Activated CD4-positive, alpha-beta T cell treated with anti-CD3 and anti-CD28 coated beads for 4 hours (primary cell): ENCODE data around the gene AHNAK.
A peak's percentile ranks its signal among the peaks of the same experiment; 100 is the strongest.
"Not testable (repeated sequence)": the region's sequence is repeated elsewhere in the genome, so short reads cannot be mapped to it uniquely, and the experiment has no call there.

Experiments
- DNase-seq, 2 donors: peaks; one replicate each; pipeline ENCODE4 v3.0.0-alpha.2; 2020

AHNAK gene

GRCh38 chr11:62571493-62571892 is 24.9 kb upstream of the AHNAK start:
- DNase-seq = not testable (repeated sequence)

- DNase-seq = not testable (repeated sequence)
Observed at GRCh38 chr11:62570903-62571302, 24.3 kb upstream of the AHNAK start.

DNA sequence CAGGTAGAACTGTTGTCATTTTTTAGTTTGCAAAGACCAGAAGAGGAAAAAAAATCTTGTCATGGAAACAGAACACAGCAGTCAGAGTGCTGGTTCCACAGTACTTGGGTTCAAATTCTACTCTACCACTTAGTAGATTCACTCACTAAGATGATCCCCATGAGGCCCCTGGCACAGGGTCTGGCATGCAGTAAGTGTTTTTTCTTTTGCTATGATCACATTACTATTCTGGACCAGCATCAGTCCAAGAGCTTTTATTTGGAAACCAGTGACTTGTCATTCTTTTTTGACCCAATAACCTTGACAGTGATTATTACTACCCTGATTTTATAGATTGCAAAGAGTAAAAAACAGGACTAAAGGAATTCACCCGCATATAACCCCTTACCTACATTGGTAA is 23.0 kb upstream of the AHNAK start:
- DNase-seq = no peak

DNA sequence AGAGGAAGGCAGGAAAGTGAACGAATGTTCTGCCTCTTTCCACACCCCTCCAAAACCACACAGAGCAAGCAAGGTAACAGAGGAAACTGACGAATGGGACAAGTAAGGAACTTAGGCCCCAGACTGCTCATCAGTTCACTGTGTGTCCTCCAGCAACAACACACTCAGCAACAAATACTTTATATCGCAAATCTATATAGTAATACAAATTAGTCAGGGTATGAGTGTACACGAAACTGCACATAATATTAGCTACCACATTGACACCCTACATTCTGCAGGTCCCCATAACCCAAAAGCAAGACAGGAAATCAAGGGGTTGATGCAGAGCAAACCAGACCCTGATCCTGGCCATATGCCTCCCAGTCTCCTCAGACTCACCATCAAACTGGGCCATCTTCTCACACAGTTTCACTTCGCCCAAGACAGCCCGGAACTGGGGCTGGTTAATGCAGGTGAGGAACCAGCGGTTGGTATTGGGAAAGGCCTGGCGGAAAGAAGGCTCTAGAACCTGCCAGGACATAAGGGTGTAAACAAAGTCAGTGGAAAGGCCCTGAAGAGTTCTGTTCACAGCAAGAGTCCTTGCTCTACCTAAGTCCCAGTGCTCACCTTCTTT is 20.5 kb upstream of the AHNAK start:
- no peak for DNase-seq

GRCh38 chr11:62566247-62566646 is 19.6 kb upstream of the AHNAK start:
- DNase-seq = no peak

DNA sequence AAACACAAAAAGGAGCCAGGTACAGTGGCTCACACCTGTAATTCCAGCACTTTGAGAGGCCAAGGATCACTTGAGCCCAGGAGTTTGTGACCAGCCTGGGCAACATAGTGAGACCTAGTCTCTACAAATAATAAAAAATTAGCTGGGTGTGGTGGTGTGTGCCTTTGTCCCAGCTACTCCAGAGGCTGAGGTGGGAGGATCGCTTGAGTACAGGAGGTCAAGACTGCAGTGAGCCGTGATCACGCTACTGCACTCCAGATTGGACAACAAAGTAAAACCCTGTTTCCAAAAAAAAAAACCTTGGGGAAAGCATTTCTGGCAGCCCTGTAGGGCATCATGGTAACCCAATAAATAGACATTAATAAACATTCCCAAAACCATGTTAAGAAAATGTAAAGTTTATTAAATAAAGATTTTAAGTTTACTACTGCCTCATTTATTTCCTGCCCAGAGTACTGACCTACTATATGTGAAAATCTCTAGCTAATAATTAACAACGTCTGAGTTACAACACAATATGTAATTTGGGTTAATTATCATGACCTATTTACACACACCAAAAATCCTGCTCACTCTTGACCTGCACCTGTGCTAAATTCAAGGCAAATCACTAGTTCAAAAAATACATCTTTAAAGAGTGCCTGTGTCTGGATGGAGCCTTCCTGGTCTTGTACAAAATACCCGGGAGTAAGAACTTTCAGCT is 18.6 kb upstream of the AHNAK start:
- no peak for DNase-seq

DNA sequence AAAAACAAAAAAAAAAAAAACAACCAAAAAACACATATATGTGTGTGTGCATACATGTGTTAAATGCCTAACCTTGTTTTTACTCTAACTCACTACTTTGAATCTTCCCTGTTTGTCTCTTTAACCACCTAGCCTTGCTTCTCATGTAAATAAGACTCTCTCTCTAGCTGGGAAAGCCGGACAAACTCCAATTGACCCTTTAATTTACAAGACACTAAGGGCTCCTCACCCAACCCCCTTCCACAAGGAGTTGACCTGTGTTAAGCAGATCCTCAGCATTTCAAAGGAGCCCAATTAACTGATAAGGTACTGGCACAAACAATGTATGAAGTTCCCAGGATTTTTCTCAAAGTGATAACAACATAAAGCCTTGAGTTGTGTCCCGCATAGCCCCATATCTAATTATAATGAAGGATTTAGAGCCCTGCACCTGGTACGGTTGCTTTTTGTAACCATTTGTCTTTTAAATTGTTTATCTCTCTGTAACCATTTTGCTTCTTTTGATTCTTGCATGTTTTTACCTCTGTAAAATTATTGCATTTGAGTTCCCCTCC is 15.1 kb upstream of the AHNAK start:
- not testable (repeated sequence) for DNase-seq

DNA sequence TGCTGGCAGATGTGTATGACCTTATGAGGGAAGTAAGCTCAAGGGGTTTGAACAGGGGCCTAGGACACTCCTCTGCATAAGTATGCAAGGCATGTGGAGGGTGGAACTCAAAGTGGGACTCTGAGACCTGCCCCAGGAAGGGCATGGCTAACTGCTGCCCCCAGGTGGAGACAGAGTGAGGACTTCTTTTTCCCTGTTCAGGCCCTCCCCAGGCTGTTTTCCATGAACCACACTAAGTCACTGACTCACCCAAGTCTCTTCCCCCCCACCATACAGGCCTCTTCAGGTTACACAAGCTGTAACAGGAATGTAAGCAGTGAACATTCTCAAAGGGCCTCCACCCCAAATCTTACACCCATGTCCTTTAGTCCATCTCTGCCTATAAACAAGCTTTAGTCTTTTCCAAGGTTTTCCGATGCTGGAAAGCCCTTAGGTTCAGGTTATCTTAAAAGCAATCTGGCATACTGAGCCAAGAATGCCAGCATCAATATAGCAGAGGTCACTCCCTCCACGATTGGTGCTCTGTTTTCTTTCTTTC is 14.0 kb upstream of the AHNAK start:
- DNase-seq = peak; percentile 82 to 91

DNA sequence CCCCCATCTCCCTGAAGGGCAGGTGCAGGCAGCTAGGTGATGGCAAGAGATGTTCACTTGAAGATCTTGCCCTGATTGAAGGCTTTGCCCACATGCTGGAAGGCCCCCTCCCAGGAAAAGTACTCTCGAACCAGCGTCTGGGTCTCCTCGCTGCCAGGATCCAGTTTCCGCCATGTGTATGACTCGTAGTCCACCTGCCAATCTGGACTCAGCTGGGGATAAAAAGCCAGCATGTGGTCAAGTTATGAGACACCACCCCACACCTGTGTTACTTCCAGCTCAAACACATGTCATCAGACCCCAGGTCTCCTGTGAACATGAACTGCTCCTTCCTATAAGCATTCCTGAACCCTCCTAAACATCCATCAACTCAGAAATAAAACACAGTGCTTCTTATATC is 13.0 kb upstream of the AHNAK start:
- DNase-seq = not testable (repeated sequence)

DNA sequence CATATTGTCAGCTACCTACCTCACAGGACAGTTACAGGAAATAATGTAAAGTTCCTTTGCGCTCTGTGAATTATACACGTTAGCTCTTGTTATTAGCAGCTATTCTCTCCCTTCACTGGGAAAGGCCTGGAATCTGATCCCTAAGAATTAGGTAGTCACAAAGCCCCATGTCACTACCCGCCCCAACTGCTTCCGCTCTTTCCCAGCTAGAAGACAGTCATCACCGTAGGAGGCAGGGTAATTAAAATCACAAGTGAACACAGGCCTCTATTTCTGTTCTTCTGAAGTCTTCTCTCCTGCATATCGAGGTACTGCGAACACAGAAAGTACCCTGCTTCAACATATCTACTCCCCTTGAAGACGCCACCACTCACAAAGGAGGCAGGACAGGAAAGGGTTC is 12.6 kb upstream of the AHNAK start:
- DNase-seq = no peak

- DNase-seq = no peak
Observed at GRCh38 chr11:62558669-62559068, 12.1 kb upstream of the AHNAK start.

DNA sequence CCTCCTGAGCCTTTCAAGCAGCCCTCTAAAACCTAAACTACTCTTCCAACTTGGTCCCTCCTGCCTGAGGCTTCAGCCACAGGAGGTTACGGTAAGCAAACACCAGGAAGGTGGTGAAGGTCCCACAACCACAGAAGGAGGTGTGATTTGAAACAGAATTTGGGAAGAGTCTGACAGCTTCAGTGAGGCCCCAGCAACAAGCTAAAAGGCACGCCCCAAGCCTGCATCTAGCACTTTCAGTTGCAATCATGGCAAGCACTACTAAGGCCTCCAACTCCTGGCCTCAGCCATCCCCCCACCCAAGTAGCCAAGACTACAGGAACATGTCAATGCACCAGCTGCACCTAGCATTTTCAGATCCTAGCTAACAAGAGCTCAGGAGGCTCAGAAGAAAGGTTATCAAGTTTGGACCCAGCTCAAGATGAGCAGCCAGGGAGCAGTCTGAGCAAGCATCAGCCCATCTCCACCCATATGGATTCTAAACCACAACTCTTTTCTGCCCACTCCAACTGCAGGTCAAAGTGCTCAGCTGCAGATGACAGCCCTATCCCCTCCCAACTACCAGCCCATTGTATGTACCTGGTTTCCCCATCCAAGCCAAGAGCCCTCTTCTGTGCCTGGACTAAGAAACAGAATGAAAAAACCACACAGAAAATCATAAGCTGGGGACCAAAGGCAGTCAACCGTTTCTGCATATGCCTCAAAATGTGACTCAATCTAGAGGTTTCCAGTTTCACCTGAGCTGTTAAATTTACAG is 10.4 kb upstream of the AHNAK start:
- DNase-seq = no peak

GRCh38 chr11:62556108-62556874 is 9.7 kb upstream of the AHNAK start:
- DNase-seq = peak; percentile 61 to 71

DNA sequence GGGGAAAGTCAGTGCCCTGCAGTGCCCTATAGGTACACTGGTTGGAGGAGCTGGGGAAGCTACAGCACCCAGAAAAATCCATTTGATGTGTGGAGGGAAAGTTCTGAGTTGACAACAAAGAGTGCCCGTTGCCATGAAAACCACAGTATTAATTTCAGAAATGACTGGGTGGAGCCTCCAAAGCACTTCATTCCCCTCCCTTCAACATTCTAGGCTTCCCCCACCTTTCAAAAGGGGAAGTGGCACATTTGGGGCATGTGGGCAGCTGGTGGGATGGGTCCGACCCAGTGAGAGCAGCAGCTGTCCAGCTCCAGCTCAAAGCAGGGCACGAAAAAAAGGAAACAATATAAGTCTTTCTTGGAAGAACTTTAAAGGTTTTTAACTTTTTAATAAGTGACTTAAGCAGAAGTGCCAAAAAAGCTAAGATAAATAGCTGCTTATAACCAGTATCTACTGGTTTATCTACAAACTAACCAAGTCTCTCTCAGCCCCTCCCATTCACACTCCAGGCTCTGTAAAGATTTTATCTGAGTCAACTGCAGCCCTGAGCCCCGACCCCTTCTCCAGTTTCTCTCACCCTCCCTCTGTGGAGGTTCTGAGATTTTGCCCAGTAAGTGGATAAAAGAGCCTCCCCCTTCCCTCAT is 9.0 kb upstream of the AHNAK start:
- DNase-seq = peak; percentile 22 to 47

DNA sequence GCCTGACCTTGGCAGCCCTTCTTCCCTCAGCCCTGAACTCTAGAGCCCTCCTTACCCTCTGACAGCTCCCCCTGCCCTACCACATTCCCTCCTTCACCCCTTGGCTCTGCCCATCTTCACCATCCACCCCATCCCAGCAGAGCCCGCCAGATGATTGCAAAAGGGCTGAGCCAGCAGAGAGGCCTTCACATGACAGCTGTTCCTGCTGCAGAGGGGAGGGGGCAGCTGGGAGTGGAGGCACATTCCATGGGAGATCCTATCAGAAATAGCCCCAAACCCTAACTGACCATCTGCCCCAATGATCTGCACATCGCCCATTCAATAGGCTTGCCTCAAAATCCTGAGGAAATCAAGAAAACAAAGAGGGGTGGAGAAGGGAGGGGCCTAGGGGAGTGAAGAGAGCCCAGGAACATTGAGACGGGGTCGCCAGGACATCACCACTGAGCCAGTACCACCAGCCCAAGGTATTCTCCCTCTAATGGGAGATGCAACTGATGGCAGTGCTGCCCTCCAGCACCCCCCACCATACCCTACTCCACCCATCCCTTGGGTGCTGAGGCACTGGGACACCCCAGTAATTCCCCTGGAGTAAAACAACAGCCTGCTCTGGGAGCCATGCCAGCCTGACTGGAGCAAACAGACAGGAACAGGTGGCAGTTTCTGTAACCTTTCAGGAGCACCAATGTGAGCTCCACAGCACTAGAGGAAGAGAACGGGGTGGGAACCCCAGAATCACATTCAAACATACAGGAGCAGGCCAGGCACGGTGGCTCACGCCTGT is 8.0 kb upstream of the AHNAK start:
- no peak for DNase-seq

DNA sequence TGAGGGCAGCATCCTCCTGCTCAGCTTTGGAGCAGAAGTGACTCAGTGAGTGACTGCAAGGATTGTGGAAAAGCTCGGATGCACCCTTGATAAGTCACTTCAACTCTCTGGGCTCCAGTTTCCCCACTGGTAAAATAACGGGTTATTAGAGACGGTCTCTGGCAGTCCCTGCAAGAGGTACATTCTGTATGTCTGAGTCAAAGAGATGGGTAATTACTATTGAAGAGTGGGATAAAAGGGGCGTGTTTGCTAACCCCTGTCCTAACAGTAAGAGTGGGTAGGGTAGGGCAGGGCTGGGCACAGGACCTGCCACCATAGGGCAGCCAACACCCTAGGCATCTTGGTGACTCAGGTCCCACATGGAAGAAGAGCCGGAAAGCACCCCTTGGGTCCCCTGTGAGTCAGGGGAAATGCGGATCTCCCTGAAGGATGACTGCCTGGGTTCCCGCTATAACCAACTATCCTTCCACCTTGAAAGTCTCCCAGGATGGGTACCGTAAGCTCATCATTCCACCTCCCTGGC is 7.3 kb upstream of the AHNAK start:
- no peak for DNase-seq

DNA sequence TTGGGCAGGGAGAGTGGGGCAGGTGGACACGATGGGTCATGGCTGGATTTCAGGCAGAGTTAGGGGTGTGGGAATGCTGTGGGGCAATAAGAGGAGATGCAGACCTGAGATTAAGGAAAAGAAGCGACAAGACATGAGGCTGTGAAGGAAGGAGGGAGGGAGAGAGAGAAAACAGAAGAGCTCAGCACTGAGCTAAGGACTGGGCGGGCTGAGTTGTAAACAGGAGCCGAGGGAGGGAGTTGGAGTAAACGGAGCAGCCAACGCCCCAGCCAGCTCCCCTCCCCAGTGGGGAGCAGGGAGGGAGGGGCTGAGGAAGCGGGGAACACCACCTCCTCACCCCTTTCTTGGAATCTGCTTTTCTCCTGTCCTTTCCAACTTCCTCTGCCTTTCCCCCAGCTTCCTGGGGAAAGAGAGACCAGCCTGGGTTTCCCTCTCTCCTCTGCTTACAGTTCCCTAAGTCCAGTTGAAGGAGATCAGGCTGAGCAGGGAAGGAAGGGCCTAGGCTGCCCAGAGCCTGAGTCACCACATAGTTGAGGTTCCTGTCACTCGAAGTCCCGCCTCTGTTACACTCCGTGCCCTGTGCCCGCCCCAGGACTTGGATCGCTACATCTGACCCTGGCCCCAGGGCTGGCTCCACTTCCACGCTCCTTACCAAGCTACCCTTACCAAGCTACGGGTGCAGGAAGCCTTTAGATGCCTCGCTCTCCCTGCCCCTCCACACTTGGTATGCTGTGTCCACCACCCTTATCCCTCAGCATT is 6.7 kb upstream of the AHNAK start:
- peak; percentile 44 to 51 for DNase-seq

GRCh38 chr11:62552485-62553079 is 6.0 kb upstream of the AHNAK start:
- no peak for DNase-seq

DNA sequence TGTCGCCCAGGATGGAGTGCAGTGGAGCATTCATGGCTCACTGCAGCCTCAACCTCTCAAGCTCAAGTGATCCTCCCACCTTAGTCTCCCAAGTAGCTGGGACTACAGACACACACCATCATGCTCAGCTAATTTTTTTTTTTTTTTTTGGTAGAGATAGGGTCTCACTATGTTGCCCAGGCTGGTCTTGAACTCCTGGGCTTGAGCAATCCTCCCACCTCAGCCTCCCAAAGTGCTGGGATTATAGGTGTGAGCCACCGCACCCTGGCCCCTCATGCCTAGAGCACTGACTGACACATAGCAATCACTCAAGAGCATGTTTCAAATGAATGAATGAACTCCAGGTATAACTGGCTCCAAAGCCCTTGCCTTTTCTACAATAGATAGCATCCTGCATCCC is 3.9 kb upstream of the AHNAK start:
- not testable (repeated sequence) for DNase-seq
